ENCODE results near the gene KIAA0586. TPM values are rescaled to one million over a fixed set of nuclear protein-coding genes. Genes with fewer than 3 reads are reported as not detected.

The KIAA0586 gene
- total and polyA plus RNA-seq, 5 donors from 2014 or later, result 16.8 to 34.3 (median 28.0) TPM

DNA sequence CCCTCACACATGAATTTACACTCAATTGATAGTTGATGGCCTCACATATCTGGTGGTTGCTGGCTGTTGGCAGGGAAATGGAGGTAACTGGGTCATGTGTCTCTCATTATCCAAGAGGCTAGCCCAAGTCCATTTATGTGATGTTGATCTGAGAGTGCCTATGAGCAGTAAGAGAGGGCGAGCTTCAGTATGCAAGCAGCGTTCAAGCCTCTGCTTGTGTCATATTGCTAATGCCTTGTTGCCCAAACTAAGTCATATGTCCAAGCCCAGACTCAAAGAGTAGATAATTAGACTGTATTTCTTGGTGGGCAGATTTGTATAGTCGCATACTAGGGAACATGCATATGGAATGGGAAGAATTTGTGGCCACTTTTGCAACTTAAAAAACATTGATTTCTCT is 126.4 kb downstream of the KIAA0586 start:
- Mint-ChIP-seq H3K9me3 (no peaks in the 10 kb centered on the region), H3K4me1 (no peaks in the 10 kb centered on the region), H3K27ac (no peak overlapping the region), H3K27me3 (no peaks in the 10 kb centered on the region), H3K4me3 (no peak overlapping the region), H3K36me3 (no peaks in the 10 kb centered on the region)
- H3K36me3 ChIP-seq (ENCODE audit: control insufficient read depth, insufficient read depth, low read length), result no peaks in the 10 kb centered on the region
- no peaks in the 10 kb centered on the region for H3K9me3 ChIP-seq (ENCODE audit: control insufficient read depth in 2 of 2, low read length in 2 of 2)
- H3K27ac ChIP-seq (ENCODE audit: insufficient read depth, low read length, poor library complexity, severe bottlenecking), result no peak overlapping the region
- ATAC-seq (ENCODE audit: low read depth in 2 of 2) (no peak), DNase-seq (no peak)
- H3K4me1 ChIP-seq (ENCODE audit: control insufficient read depth, insufficient read depth, low read length, poor library complexity, severe bottlenecking), result no peaks in the 10 kb centered on the region
- H3K4me3 ChIP-seq (ENCODE audit: low read depth, low read length), result no peak overlapping the region
- H3K27me3 ChIP-seq (ENCODE audit: control insufficient read depth, insufficient read depth, low read length), result no peaks in the 10 kb centered on the region

DNA sequence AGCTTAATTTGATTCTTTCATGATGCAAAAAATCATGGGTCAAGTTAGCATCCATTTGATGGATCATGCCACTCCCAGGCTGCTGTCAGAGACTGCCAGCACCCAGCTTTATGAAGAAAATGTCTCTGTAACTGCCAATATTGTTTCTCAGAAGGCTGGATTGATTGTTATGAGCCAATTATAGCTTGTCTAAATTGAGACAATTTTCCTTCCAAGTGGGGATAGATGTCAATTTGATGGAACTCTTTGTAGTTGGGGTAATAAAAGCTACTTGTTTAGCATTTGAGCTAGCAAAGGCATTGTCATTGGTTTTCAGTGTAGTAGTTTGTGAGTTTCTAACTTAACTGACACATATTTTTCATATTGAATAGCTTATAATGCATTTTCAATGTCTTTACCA is 128.1 kb downstream of the KIAA0586 start:
- no peaks in the 10 kb centered on the region for H3K27me3 ChIP-seq (ENCODE audit: control insufficient read depth, insufficient read depth, low read length)
- no peaks in the 10 kb centered on the region for H3K9me3 Mint-ChIP-seq
- no peak overlapping the region for H3K4me3 ChIP-seq (ENCODE audit: low read depth, low read length)
- H3K27ac ChIP-seq (ENCODE audit: insufficient read depth, low read length, poor library complexity, severe bottlenecking), result no peak overlapping the region
- H3K4me1 ChIP-seq (ENCODE audit: control insufficient read depth, insufficient read depth, low read length, poor library complexity, severe bottlenecking), result no peaks in the 10 kb centered on the region
- H3K36me3 ChIP-seq (ENCODE audit: control insufficient read depth, insufficient read depth, low read length), result no peaks in the 10 kb centered on the region
- no peak overlapping the region for H3K4me3 Mint-ChIP-seq
- no peak for ATAC-seq (ENCODE audit: low read depth in 2 of 2)
- no peaks in the 10 kb centered on the region for H3K27me3 Mint-ChIP-seq
- H3K9me3 ChIP-seq (ENCODE audit: control insufficient read depth in 2 of 2, low read length in 2 of 2), result no peaks in the 10 kb centered on the region
- no peak for DNase-seq
- no peaks in the 10 kb centered on the region for H3K4me1 Mint-ChIP-seq
- no peak overlapping the region for H3K27ac Mint-ChIP-seq
- no peaks in the 10 kb centered on the region for H3K36me3 Mint-ChIP-seq

DNA sequence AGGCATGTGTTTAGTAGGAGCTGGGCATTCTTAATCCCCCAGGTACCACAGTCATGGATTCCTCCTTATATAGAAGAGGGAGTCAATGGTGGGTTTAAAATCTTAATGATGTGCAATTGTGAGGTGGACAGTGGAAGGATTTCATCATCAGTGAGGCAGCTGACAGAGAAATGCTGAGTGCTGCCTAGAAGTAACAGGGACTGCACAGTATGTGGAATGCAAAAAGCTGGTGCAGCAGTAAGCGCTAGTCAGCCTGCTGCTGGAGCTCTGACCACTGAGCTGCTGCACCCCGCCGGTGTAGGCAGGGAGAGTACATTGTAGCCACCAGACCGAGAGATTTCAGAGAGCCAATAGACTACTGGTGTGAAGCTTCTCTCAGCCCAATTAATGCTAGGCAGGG is 129.7 kb downstream of the KIAA0586 start:
- no peak for DNase-seq
- no peaks in the 10 kb centered on the region for H3K36me3 ChIP-seq (ENCODE audit: control insufficient read depth, insufficient read depth, low read length)
- no peak overlapping the region for H3K27ac ChIP-seq (ENCODE audit: insufficient read depth, low read length, poor library complexity, severe bottlenecking)
- H3K36me3 Mint-ChIP-seq, result no peaks in the 10 kb centered on the region
- no peaks in the 10 kb centered on the region for H3K9me3 ChIP-seq (ENCODE audit: control insufficient read depth in 2 of 2, low read length in 2 of 2)
- H3K4me1 Mint-ChIP-seq, result no peaks in the 10 kb centered on the region
- no peak overlapping the region for H3K4me3 ChIP-seq (ENCODE audit: low read depth, low read length)
- H3K27me3 ChIP-seq (ENCODE audit: control insufficient read depth, insufficient read depth, low read length), result no peaks in the 10 kb centered on the region
- no peak for ATAC-seq (ENCODE audit: low read depth in 2 of 2)
- H3K27me3 Mint-ChIP-seq, result no peaks in the 10 kb centered on the region
- H3K4me1 ChIP-seq (ENCODE audit: control insufficient read depth, insufficient read depth, low read length, poor library complexity, severe bottlenecking), result no peaks in the 10 kb centered on the region
- no peak overlapping the region for H3K4me3 Mint-ChIP-seq
- no peaks in the 10 kb centered on the region for H3K9me3 Mint-ChIP-seq
- no peak overlapping the region for H3K27ac Mint-ChIP-seq

DNA sequence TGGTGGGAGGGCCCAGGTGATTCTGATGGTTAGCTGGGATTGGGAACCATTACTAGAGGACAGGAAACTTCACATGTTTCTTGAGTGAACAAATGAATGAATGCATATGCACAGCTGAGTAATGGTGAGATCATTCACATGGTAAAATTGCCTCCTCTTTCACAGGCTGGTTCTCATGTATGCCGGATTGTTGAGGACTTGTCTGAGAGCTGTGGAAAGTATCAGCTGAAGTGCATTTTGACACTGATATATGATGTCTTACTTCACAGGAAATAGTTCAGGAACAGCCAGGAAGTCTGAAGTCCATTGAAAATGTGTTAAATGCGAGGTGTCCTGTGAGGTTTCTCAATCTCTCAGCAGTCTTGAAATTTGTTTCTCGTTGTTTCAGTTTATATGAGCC is 132.7 kb downstream of the KIAA0586 start:
- no peaks in the 10 kb centered on the region for H3K36me3 ChIP-seq (ENCODE audit: control insufficient read depth, insufficient read depth, low read length)
- H3K27me3 ChIP-seq (ENCODE audit: control insufficient read depth, insufficient read depth, low read length), result no peaks in the 10 kb centered on the region
- no peak overlapping the region for H3K4me3 Mint-ChIP-seq
- DNase-seq (no peak), ATAC-seq (ENCODE audit: low read depth in 2 of 2) (no peak)
- H3K27ac ChIP-seq (ENCODE audit: insufficient read depth, low read length, poor library complexity, severe bottlenecking), result no peak overlapping the region
- H3K4me1 Mint-ChIP-seq, result no peaks in the 10 kb centered on the region
- no peaks in the 10 kb centered on the region for H3K27me3 Mint-ChIP-seq
- H3K4me1 ChIP-seq (ENCODE audit: control insufficient read depth, insufficient read depth, low read length, poor library complexity, severe bottlenecking), result no peaks in the 10 kb centered on the region
- H3K9me3 Mint-ChIP-seq, result no peaks in the 10 kb centered on the region
- H3K4me3 ChIP-seq (ENCODE audit: low read depth, low read length), result no peak overlapping the region
- no peak overlapping the region for H3K27ac Mint-ChIP-seq
- H3K9me3 ChIP-seq (ENCODE audit: control insufficient read depth in 2 of 2, low read length in 2 of 2), result no peaks in the 10 kb centered on the region
- H3K36me3 Mint-ChIP-seq, result peaks cover 4% of the 10 kb centered on the region

DNA sequence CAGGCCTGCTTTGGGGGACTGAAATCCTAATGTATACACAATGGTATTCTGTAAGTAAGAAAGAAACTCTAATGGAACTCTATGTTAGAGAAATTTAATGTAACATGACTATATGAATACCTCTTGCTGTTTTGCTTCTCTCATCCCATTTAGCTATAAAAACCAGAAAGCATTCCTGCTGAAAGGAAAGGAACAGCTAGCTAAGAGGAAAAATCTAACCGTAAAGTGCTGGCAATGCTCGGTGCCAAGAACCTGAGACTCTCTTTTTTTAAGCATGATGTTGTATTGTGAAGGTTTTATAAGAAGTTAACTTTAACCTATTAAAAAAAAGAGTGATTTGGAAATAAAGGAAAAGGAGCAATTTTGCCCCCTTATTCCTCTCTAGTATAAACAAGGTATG is 134.6 kb downstream of the KIAA0586 start:
- H3K9me3 Mint-ChIP-seq, result no peaks in the 10 kb centered on the region
- H3K4me1 ChIP-seq (ENCODE audit: control insufficient read depth, insufficient read depth, low read length, poor library complexity, severe bottlenecking), result no peaks in the 10 kb centered on the region
- no peak for DNase-seq

DNA sequence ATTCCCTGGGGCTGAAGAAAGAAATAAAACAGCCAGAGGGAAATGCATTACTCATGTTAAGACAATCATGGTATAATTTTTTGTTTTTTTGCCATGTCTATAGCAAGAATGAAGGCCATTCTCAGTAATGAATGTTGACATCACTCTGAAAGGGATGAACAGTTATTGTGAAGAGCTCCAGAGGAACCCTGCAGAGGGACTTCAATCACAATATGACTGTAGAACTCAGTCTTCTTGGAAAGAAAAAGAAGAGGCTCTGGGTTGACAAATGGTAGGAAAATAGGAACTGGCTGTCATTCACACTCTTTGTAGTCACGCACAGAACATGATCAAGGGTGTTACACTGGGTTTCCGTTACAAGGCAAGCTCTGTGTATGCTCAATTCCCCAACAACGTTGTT is 136.5 kb downstream of the KIAA0586 start:
- no peak overlapping the region for H3K27ac Mint-ChIP-seq
- Histone ChIP-seq H3K27ac (ENCODE audit: insufficient read depth, low read length, poor library complexity, severe bottlenecking) (no peak overlapping the region), H3K4me3 (ENCODE audit: low read depth, low read length) (no peak overlapping the region), H3K27me3 (ENCODE audit: control insufficient read depth, insufficient read depth, low read length) (no peaks in the 10 kb centered on the region), H3K4me1 (ENCODE audit: control insufficient read depth, insufficient read depth, low read length, poor library complexity, severe bottlenecking) (no peaks in the 10 kb centered on the region), H3K9me3 (ENCODE audit: control insufficient read depth in 2 of 2, low read length in 2 of 2) (no peaks in the 10 kb centered on the region), H3K36me3 (ENCODE audit: control insufficient read depth, insufficient read depth, low read length) (no peaks in the 10 kb centered on the region)
- no peak overlapping the region for H3K4me3 Mint-ChIP-seq
- no peak for ATAC-seq (ENCODE audit: low read depth in 2 of 2)
- H3K4me1 Mint-ChIP-seq, result no peaks in the 10 kb centered on the region
- no peaks in the 10 kb centered on the region for H3K27me3 Mint-ChIP-seq
- no peaks in the 10 kb centered on the region for H3K9me3 Mint-ChIP-seq
- H3K36me3 Mint-ChIP-seq, result peaks cover 4% of the 10 kb centered on the region
- no peak for DNase-seq

More for the DNA sequence above, 134.6 kb downstream of the KIAA0586 start:
- Histone ChIP-seq H3K27ac (ENCODE audit: insufficient read depth, low read length, poor library complexity, severe bottlenecking) (no peak overlapping the region), H3K4me3 (ENCODE audit: low read depth, low read length) (no peak overlapping the region), H3K27me3 (ENCODE audit: control insufficient read depth, insufficient read depth, low read length) (no peaks in the 10 kb centered on the region), H3K36me3 (ENCODE audit: control insufficient read depth, insufficient read depth, low read length) (no peaks in the 10 kb centered on the region), H3K9me3 (ENCODE audit: control insufficient read depth in 2 of 2, low read length in 2 of 2) (no peaks in the 10 kb centered on the region)
- no peak for ATAC-seq (ENCODE audit: low read depth in 2 of 2)
- Mint-ChIP-seq H3K27me3 (no peaks in the 10 kb centered on the region), H3K36me3 (peaks cover 4% of the 10 kb centered on the region), H3K27ac (no peak overlapping the region), H3K4me3 (no peak overlapping the region), H3K4me1 (no peaks in the 10 kb centered on the region)

DNA sequence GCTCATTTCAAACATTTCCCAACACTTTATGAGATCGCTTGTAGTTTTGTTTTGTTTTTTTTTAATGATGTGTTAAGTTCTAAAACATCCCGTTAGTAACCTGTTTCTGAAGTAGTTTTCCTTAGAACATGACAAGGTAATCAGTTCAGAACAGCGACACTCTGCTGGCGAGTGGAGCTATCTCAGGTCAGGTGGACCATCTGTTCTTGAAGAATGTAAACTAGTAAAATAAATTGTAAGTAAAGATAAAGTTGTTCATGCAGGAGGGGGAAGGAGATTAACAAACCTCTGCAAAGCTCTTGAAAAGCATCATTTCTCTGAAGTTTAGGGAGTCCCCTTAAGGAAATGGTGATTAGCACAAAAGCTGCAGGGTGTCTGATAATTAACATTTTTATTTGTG is 138.3 kb downstream of the KIAA0586 start:
- no peaks in the 10 kb centered on the region for H3K27me3 ChIP-seq (ENCODE audit: control insufficient read depth, insufficient read depth, low read length)
- H3K4me3 ChIP-seq (ENCODE audit: low read depth, low read length), result no peak overlapping the region
- Mint-ChIP-seq H3K27ac (no peak overlapping the region), H3K4me3 (no peak overlapping the region), H3K9me3 (no peaks in the 10 kb centered on the region), H3K27me3 (no peaks in the 10 kb centered on the region), H3K4me1 (peaks cover 0 to 2% (median 0%) of the 10 kb centered on the region in 4 donors), H3K36me3 (peaks cover 4% of the 10 kb centered on the region)
- H3K36me3 ChIP-seq (ENCODE audit: control insufficient read depth, insufficient read depth, low read length), result no peaks in the 10 kb centered on the region
- no peak for ATAC-seq (ENCODE audit: low read depth in 2 of 2)
- no peaks in the 10 kb centered on the region for H3K4me1 ChIP-seq (ENCODE audit: control insufficient read depth, insufficient read depth, low read length, poor library complexity, severe bottlenecking)
- H3K27ac ChIP-seq (ENCODE audit: insufficient read depth, low read length, poor library complexity, severe bottlenecking), result no peak overlapping the region
- no peak for DNase-seq
- H3K9me3 ChIP-seq (ENCODE audit: control insufficient read depth in 2 of 2, low read length in 2 of 2), result no peaks in the 10 kb centered on the region

DNA sequence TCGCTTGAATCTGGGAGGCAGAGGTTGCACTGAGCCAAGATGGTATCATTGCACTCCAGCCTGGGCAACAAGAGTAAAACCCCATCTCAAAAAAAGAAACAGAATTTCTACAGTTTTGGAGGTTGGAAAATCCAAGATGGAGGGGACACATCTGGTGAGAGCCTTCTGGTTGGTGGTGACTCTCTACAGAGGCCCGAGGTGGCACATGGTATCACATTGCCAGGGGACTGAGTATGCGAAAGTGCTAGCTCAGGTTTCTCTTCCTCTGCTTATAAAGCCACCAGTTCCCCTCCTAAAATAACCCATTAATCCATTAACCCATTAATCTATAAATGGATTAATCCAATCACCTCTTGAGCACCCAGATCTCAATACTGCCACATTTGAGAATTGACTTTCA is 139.5 kb downstream of the KIAA0586 start:
- Mint-ChIP-seq H3K27ac (no peak overlapping the region), H3K4me1 (peaks cover 0 to 6% (median 2%) of the 10 kb centered on the region in 4 donors)
- no peaks in the 10 kb centered on the region for H3K27me3 ChIP-seq (ENCODE audit: control insufficient read depth, insufficient read depth, low read length)

More for the DNA sequence above, 139.5 kb downstream of the KIAA0586 start:
- no peaks in the 10 kb centered on the region for H3K27me3 Mint-ChIP-seq
- Histone ChIP-seq H3K27ac (ENCODE audit: insufficient read depth, low read length, poor library complexity, severe bottlenecking) (no peak overlapping the region), H3K9me3 (ENCODE audit: control insufficient read depth in 2 of 2, low read length in 2 of 2) (no peaks in the 10 kb centered on the region), H3K36me3 (ENCODE audit: control insufficient read depth, insufficient read depth, low read length) (no peaks in the 10 kb centered on the region), H3K4me3 (ENCODE audit: low read depth, low read length) (no peak overlapping the region), H3K4me1 (ENCODE audit: control insufficient read depth, insufficient read depth, low read length, poor library complexity, severe bottlenecking) (no peaks in the 10 kb centered on the region)
- peaks cover 4% of the 10 kb centered on the region for H3K36me3 Mint-ChIP-seq
- no peak overlapping the region for H3K4me3 Mint-ChIP-seq
- DNase-seq, result no peak
- no peaks in the 10 kb centered on the region for H3K9me3 Mint-ChIP-seq
- no peak for ATAC-seq (ENCODE audit: low read depth in 2 of 2)
